Smooth muscle cell (in vitro differentiated cells): Measurements from ENCODE around the gene SLC7A7. TPM values are rescaled to one million over a fixed set of nuclear protein-coding genes. Genes with fewer than 3 reads are reported as not detected.

ENCODE experiments used
- DNase-seq: peaks from one replicate; lab custom pipeline; 2025; ENCODE audit not compliant: unreplicated experiment; lab: John Stamatoyannopoulos, UW
- H2AFZ ChIP-seq: fragments of 200-600 bp; sonication (generic); 2 replicates; pipeline ENCODE4 v1.6.0; 2016; ENCODE audit warnings: antibody characterized with exemption, low read depth, mild to moderate bottlenecking
- H3F3A ChIP-seq: fragments of 200-600 bp; sonication (generic); 2 replicates; pipeline ENCODE4 v1.6.0; 2017; ENCODE audit warnings: antibody characterized with exemption, low read depth
- H3K27ac ChIP-seq: fragments of 200-600 bp; sonication (generic); 2 replicates; pipeline ENCODE4 v1.5.1; 2016; ENCODE audit warnings: low read depth, mild to moderate bottlenecking
- H3K27me3 ChIP-seq: fragments of 200-600 bp; sonication (generic); 2 replicates; pipeline ENCODE4 v1.6.1; 2016; ENCODE audit warnings: low read depth, mild to moderate bottlenecking
- H3K36me3 ChIP-seq: fragments of 200-600 bp; sonication (generic); 2 replicates; pipeline ENCODE4 v1.5.1; 2016; ENCODE audit warnings: low read depth
- H3K4me1 ChIP-seq: fragments of 200-600 bp; sonication (generic); 2 replicates; pipeline ENCODE4 v1.5.1; 2016; ENCODE audit warnings: low read depth
- H3K4me2 ChIP-seq: fragments of 200-600 bp; sonication (generic); 2 replicates; pipeline ENCODE4 v1.6.0; 2016; ENCODE audit warnings: mild to moderate bottlenecking
- H3K4me3 ChIP-seq: fragments of 200-600 bp; sonication (generic); 2 replicates; pipeline ENCODE4 v1.5.1; 2016; ENCODE audit warnings: mild to moderate bottlenecking
- H3K79me2 ChIP-seq: fragments of 200-600 bp; sonication (generic); 2 replicates; pipeline ENCODE4 v1.6.0; 2016; ENCODE audit warnings: low read depth, mild to moderate bottlenecking
- H3K9ac ChIP-seq: fragments of 200-600 bp; sonication (generic); 2 replicates; pipeline ENCODE4 v1.6.0; 2016; ENCODE audit warnings: low read depth
- H3K9me3 ChIP-seq: fragments of 200-600 bp; sonication (generic); replicated peaks from 2 replicates; pipeline ENCODE4 v1.5.1; 2016; ENCODE audit warnings: low read depth
- H4K20me1 ChIP-seq: fragments of 200-600 bp; sonication (generic); 2 replicates; pipeline ENCODE4 v1.6.0; 2016; ENCODE audit warnings: low read depth
- WGBS: methylation state at CpG from one replicate; pipeline ENCODE4 v1.1.7; 2016; ENCODE audit warnings: low lambda C conversion rate; 5-methylcytosine and 5-hydroxymethylcytosine counted together
- polyA plus RNA-seq: library from polyadenylated mRNA; unstranded; fragments of >200 nt; fragmentation: Nextera tagmentation; extraction: Ambion mirVana; gene quantifications from 2 replicates; pipeline ENCODE4 v1.2.1, GENCODE V29; 2016
- total RNA-seq: library from RNA; depleted of rRNA; stranded (reverse); fragments of >200 nt; gene quantifications from 2 replicates; pipeline ENCODE4 v1.2.3, GENCODE V29; 2014
- TF ChIP-seq, protein P1 (sequence below): fragments of 200-600 bp; sonication (generic); IDR thresholded peaks from 2 replicates; pipeline ENCODE4 v1.5.1; 2017; ENCODE audit warnings: borderline replicate concordance, mild to moderate bottlenecking, antibody characterized with exemption; ENCODE audit not compliant: insufficient read depth, poor library complexity, severe bottlenecking

The SLC7A7 gene
- total and polyA plus RNA-seq, 2 experiments from 2014 or later = 10.0 to 18.5 TPM

DNA sequence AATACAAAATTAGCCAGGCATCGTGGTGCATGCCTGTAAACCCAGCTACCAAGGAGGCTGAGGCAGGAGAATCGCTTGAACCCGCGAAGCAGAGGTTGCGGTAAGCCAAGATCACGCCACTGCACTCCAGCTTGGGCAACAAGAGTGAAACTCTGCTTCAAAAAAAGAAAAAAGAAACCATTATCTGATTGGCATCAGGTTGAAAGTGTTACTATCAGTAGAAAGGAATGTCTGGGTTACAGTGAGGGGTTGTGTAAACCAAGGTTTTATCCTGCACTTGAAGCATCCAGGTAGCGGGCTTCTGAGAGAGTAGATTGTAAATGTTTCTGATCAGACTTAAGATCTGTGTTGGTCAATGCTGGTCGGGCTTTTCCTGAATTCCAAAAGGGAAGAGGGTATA lies 62.8 kb downstream of the SLC7A7 start:
- Histone ChIP-seq H3K36me3 (no peaks in the 10 kb centered on the region), H3K4me3 (no peak overlapping the region), H3K4me2 (no peak overlapping the region), H3K4me1 (no peaks in the 10 kb centered on the region), H2AFZ (no peak overlapping the region), H3K27me3 (peaks cover 5% of the 10 kb centered on the region), H3K9ac (no peak overlapping the region), H3K27ac (no peak overlapping the region), H3K9me3 (no peaks in the 10 kb centered on the region), H3K79me2 (no peaks in the 10 kb centered on the region), H4K20me1 (no peaks in the 10 kb centered on the region), H3F3A (no peaks in the 10 kb centered on the region)
- WGBS = 85% methylated on average over 8 of the region's 8 CpGs
- TF ChIP-seq, protein P1, sequence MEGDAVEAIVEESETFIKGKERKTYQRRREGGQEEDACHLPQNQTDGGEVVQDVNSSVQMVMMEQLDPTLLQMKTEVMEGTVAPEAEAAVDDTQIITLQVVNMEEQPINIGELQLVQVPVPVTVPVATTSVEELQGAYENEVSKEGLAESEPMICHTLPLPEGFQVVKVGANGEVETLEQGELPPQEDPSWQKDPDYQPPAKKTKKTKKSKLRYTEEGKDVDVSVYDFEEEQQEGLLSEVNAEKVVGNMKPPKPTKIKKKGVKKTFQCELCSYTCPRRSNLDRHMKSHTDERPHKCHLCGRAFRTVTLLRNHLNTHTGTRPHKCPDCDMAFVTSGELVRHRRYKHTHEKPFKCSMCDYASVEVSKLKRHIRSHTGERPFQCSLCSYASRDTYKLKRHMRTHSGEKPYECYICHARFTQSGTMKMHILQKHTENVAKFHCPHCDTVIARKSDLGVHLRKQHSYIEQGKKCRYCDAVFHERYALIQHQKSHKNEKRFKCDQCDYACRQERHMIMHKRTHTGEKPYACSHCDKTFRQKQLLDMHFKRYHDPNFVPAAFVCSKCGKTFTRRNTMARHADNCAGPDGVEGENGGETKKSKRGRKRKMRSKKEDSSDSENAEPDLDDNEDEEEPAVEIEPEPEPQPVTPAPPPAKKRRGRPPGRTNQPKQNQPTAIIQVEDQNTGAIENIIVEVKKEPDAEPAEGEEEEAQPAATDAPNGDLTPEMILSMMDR = no peak
- DNase-seq = no peak

DNA sequence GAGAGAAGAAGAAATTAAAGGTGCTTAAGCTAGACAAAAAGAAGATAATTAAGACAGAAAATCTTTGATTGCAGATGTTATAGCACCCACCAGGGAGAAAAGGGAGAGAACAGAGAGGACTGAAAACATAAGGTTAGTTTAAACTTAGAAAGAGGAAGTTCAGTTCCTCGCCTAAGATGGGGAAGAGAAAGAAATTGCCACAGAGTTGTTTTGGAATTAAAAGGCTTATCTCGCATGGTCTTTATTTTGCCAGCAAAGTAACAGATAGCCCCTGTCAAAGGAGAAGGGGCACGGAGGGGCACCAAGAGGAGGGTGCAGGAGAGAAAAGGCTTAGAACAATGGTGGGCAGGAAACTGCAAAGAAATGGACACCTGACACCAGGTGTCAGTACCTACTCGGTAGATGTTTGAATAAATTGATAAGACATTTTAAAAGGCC lies 66.6 kb downstream of the SLC7A7 start:
- H3K27ac ChIP-seq = no peak overlapping the region
- no peak overlapping the region for H2AFZ ChIP-seq
- H3K9ac ChIP-seq = no peak overlapping the region
- no peaks in the 10 kb centered on the region for H3K4me1 ChIP-seq
- no peaks in the 10 kb centered on the region for H3K36me3 ChIP-seq
- no peaks in the 10 kb centered on the region for H3K9me3 ChIP-seq
- no peak for DNase-seq
- no peak overlapping the region for H3K4me2 ChIP-seq
- H3K4me3 ChIP-seq = no peak overlapping the region
- WGBS = 75% methylated on average over 4 of the region's 4 CpGs
- H4K20me1 ChIP-seq = no peaks in the 10 kb centered on the region
- H3F3A ChIP-seq = no peaks in the 10 kb centered on the region
- H3K79me2 ChIP-seq = no peaks in the 10 kb centered on the region
- TF ChIP-seq, protein P1 = no peak
- peaks cover 5% of the 10 kb centered on the region for H3K27me3 ChIP-seq

DNA sequence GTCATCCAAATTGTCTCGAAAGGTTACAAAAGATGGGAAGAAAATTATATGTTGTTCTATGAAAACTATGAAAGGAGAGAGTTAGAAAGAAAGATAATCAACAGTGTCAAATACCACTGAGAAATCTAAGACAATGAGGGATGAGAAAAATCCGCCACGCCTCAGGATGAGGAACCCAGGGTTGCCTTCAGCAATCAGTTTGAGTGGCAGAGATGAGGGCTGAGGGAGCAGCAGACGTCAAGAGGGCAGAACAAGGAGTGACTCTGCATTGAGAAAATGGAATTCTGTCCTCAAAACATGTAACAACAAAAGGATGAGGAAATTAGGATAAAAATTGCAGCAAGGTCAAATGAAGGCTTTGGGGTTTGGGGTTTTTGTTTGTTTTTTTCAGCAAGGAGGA lies 67.0 kb downstream of the SLC7A7 start:
- H3K9me3 ChIP-seq = no peaks in the 10 kb centered on the region
- H3K4me1 ChIP-seq = no peaks in the 10 kb centered on the region
- no peak overlapping the region for H3K4me2 ChIP-seq
- TF ChIP-seq, protein P1 = no peak
- H4K20me1 ChIP-seq = no peaks in the 10 kb centered on the region
- peaks cover 5% of the 10 kb centered on the region for H3K27me3 ChIP-seq
- 84% methylated on average over 4 of the region's 4 CpGs for WGBS
- no peak for DNase-seq
- no peaks in the 10 kb centered on the region for H3F3A ChIP-seq
- no peak overlapping the region for H3K27ac ChIP-seq
- no peaks in the 10 kb centered on the region for H3K79me2 ChIP-seq
- no peaks in the 10 kb centered on the region for H3K36me3 ChIP-seq
- H2AFZ ChIP-seq = no peak overlapping the region
- H3K9ac ChIP-seq = no peak overlapping the region
- H3K4me3 ChIP-seq = no peak overlapping the region

GRCh38 chr14:22747769-22748168 lies 67.5 kb downstream of the SLC7A7 start:
- DNase-seq = no peak
- no peak overlapping the region for H3K4me3 ChIP-seq

More at GRCh38 chr14:22747769-22748168, 67.5 kb downstream of the SLC7A7 start:
- Histone ChIP-seq H3K4me1 (no peaks in the 10 kb centered on the region), H3K27me3 (peaks cover 5% of the 10 kb centered on the region), H3K36me3 (no peaks in the 10 kb centered on the region), H3K27ac (no peak overlapping the region), H3F3A (no peaks in the 10 kb centered on the region), H3K4me2 (no peak overlapping the region), H3K79me2 (no peaks in the 10 kb centered on the region), H3K9ac (no peak overlapping the region), H2AFZ (no peak overlapping the region), H3K9me3 (no peaks in the 10 kb centered on the region), H4K20me1 (no peaks in the 10 kb centered on the region)
- TF ChIP-seq, protein P1 = no peak
- WGBS = 86% methylated on average over 4 of the region's 4 CpGs
